Mucosa of descending colon (tissue), 3 donors: ENCODE data around the gene CD300E. TPM values are rescaled to one million over a fixed set of nuclear protein-coding genes. Genes with fewer than 3 reads are reported as not detected.

Experiments used
- ATAC-seq: fragments of 200-7000 bp; cut with Tn5 transposase; one replicate; pipeline ENCODE4 v1.9.1; 2020; ENCODE audit warnings: mild to moderate bottlenecking, moderate library complexity
- DNase-seq, 3 donors: peaks; one replicate each; pipeline ENCODE4 v3.0.0-alpha.2; 2020
- H3K36me3 ChIP-seq: fragments of 200-600 bp; one replicate; pipeline ENCODE4 v1.8.0; 2021; ENCODE audit warnings: low read depth, mild to moderate bottlenecking
- H3K4me1 ChIP-seq: fragments of 200-600 bp; one replicate; pipeline ENCODE4 v1.8.0; 2021; ENCODE audit warnings: low read depth, mild to moderate bottlenecking
- H3K4me3 ChIP-seq: fragments of 200-600 bp; one replicate; pipeline ENCODE4 v1.8.0; 2021; ENCODE audit warnings: mild to moderate bottlenecking
- H3K9me3 ChIP-seq: fragments of 200-600 bp; one replicate; pipeline ENCODE4 v1.8.0; 2021; ENCODE audit warnings: mild to moderate bottlenecking
- CTCF ChIP-seq: fragments of 200-600 bp; IDR thresholded peaks from one replicate; pipeline ENCODE4 v1.8.0; 2022; ENCODE audit warnings: antibody characterized with exemption, mild to moderate bottlenecking
- intact Hi-C, 2 donors: fragments of 100-400 bp; cut with DNase I in 1 of 2; cut with micrococcal nuclease in 1 of 2; formaldehyde crosslinking; loops; one replicate each; pipeline versions ENCODE4 v1.11.0 to v1.11.1; 2022; cut with DNase I, micrococcal nuclease
- total RNA-seq, 3 donors: library from RNA; stranded (reverse); fragmentation: NEBNext Ultra II Directional in 2 of 3; extraction: Animal tissue kit (Norgen Biotek cat#: 25700) in 2 of 3; gene quantifications; one replicate each; pipeline versions ENCODE4 v1.2.1 to v1.2.4, GENCODE V29; 2021 to 2023
- donor health status: DM: no; HTN: no; CAD: no; lungs with moderate emphysema.
- donor health status: DM: no; HTN: no; CAD: no.
- donor health status: DM: no; HTN: yes; CAD: no.

CD300E gene
- total RNA-seq, 3 donors from 2014 or later, result 0.47 to 0.53 TPM; not detected in 1

GRCh38 chr17:74585711-74586110 lies 37.8 kb downstream of the CD300E start:
- intact Hi-C loops, result no loop called here
- Histone ChIP-seq H3K9me3 (no peaks in the 10 kb centered on the region), H3K4me3 (no peak overlapping the region), H3K36me3 (no peaks in the 10 kb centered on the region), H3K4me1 (no peaks in the 10 kb centered on the region)
- no peak for TF ChIP-seq CTCF
- no peak for ATAC-seq
- DNase-seq, result no peak

GRCh38 chr17:74584292-74585060 lies 39.1 kb downstream of the CD300E start:
- DNase-seq (no peak), ATAC-seq (peak; percentile 82)
- no peak overlapping the region for H3K4me3 ChIP-seq
- intact Hi-C loops, result no loop called here
- no peaks in the 10 kb centered on the region for H3K36me3 ChIP-seq
- TF ChIP-seq CTCF, result no peak
- no peaks in the 10 kb centered on the region for H3K4me1 ChIP-seq
- H3K9me3 ChIP-seq, result no peaks in the 10 kb centered on the region

- intact Hi-C loops, result no loop called here
- ATAC-seq (peak; percentile 30), DNase-seq (no peak)
- Histone ChIP-seq H3K9me3 (no peaks in the 10 kb centered on the region), H3K4me1 (no peaks in the 10 kb centered on the region), H3K36me3 (no peaks in the 10 kb centered on the region), H3K4me3 (no peak overlapping the region)
- no peak for TF ChIP-seq CTCF
Observed at GRCh38 chr17:74582633-74583032, 40.9 kb downstream of the CD300E start.

- no peak for TF ChIP-seq CTCF
- no peaks in the 10 kb centered on the region for H3K9me3 ChIP-seq
- H3K4me1 ChIP-seq, result no peaks in the 10 kb centered on the region
- H3K4me3 ChIP-seq, result no peak overlapping the region
- no peaks in the 10 kb centered on the region for H3K36me3 ChIP-seq
- no peak for DNase-seq
- intact Hi-C loops, result no loop called here
- ATAC-seq, result no peak
Observed at GRCh38 chr17:74579900-74580299, 43.6 kb downstream of the CD300E start.

GRCh38 chr17:74578979-74579378 lies 44.6 kb downstream of the CD300E start:
- no peak for DNase-seq
- no peaks in the 10 kb centered on the region for H3K9me3 ChIP-seq
- no peaks in the 10 kb centered on the region for H3K36me3 ChIP-seq
- intact Hi-C loops, result no loop called here
- TF ChIP-seq CTCF, result no peak
- ATAC-seq, result no peak
- no peak overlapping the region for H3K4me3 ChIP-seq
- H3K4me1 ChIP-seq, result no peaks in the 10 kb centered on the region
